HS-5 (cell line): Measurements from ENCODE around the gene AP4M1.

Experiments used
- DNase-seq: peaks from one replicate; pipeline ENCODE4 v3.0.0-alpha.2; 2012; ENCODE audit warnings: low read depth

AP4M1 gene, protein sequence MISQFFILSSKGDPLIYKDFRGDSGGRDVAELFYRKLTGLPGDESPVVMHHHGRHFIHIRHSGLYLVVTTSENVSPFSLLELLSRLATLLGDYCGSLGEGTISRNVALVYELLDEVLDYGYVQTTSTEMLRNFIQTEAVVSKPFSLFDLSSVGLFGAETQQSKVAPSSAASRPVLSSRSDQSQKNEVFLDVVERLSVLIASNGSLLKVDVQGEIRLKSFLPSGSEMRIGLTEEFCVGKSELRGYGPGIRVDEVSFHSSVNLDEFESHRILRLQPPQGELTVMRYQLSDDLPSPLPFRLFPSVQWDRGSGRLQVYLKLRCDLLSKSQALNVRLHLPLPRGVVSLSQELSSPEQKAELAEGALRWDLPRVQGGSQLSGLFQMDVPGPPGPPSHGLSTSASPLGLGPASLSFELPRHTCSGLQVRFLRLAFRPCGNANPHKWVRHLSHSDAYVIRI

DNA sequence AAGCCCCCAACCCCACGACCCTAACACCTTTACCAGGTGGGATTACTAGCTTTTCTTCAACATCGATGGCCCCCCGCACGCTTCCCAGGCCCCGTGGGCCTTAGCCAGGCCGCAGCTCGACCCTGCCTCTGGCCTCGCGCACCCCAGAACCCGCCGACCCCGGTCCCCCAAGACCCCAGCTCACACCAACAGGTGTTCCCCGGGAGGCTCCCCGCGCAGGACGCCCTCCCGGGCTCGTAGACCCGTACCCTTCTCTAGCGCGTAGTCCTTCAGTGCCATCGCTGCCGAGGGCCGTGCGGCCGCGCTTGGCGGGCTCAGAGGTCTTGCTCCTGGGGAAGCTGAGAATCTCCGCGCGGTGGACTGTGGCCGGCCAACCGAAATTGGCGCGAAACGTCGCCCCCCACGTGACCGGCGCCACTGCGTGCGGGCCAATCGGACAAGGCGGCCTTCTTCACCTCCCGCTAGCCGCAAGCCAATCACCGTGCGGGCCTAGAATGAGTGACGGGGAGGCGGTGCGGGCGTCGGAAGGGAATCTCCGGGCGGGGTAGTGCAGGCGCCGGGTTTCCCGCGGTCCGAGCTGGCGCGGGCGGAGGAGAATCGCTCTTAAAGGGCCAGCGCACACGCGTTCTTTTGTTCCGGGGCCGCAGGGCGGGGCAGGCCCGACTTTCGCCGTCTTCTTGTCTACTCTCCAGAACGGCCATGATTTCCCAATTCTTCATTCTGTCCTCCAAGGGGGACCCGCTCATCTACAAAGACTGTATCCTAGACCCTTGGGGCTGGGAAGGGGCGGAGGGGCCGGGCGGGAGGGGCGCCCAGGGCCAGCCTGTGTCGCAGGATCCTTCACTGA lies at the start of gene AP4M1, which contains the start of gene MCM7:
AP4M1 (plus strand) TSS at position 628 of the 847 bp plus-strand sequence; CDS start at position 700, 72 bp downstream.
MCM7 (minus strand) TSS at position 382 of the 847 bp plus-strand sequence; CDS start at position 279, 103 bp downstream.
- peak; percentile 74 for DNase-seq

DNA sequence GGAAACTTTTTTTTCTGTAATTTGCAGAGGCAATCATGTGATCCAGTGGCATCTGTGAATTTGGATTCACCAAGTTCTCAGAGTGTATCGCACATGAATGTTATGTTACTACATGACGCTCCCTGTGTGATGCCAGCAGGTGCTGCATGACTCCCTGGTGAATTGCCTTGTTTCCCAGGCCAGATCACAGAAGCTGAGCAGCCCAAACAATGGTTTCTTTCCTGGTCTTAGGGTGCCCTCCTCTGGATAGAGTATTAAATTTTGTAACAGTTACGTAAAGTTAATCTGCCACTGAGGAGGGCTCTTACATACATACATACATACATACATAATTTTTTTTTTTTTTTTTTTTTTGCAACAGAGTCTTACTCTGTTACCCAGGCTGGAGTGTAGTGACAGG lies 48.2 kb upstream of the AP4M1 start:
- DNase-seq, result peak; percentile 15

DNA sequence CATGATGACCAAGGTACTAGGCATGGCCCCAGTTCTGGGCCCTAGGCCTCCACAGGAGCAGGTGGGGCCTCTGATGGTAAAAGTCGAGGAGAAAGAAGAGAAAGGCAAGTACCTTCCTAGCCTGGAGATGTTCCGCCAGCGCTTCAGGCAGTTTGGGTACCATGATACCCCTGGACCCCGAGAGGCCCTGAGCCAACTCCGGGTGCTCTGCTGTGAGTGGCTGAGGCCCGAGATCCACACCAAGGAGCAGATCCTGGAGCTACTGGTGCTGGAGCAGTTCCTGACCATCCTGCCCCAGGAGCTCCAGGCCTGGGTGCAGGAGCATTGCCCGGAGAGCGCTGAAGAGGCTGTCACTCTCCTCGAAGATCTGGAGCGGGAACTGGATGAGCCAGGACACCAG lies 44.4 kb upstream of the AP4M1 start:
- DNase-seq, result no peak

DNA sequence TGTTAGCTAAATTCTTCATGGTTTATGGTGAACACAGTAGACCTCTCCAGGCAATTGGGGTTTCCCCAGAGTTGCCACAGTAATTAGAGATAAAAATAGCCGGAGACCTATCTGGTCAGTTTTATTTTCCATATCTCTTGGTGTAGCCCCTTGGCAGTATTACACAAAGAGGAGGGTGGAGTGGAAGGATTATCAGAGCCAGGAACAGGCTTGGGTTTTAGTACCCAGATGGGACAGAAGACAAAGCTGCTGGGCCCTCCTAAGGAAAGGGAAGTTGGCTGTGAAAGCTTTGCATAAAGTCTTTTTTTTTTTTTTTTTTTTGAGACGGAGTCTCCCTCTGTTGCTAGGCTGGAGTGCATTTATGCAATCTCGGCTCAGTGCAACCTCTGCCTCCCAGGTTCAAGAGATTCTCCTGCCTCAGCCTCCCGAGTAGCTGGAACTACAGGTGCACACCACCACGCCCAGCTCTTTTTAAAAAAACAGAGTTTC lies 42.1 kb upstream of the AP4M1 start:
- no peak for DNase-seq

DNA sequence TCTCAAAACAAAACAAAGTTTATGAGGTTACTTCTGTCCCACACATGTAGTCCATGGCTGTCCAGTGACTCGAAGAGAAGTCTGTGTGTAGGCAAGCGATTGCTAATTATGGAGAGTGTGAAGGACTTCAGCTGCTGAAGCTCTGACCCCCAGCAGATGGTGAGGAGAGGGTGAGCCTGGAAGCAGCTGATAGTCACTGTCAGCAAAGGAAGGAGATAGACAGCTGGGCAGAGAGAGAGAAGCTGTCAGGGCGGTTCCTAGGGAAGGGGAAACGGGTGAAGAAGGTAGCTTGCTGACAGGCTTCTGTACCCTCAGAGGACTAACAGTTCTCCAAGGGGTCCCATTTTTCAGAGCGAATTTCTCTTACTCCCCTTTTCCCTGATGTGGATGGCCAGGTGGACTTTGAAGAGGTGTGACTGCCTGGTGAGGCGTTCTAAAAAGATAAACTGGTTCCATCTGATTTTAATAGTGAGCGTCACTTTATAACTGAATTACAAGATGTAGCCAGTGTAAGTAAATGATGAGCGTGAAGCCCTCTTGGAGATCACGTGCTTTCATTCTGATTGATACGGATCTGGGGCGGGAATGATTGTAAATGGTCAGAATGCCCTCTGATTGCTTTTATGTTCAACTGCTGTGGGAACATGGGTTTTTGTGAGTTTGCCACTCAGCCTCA lies 39.8 kb upstream of the AP4M1 start:
- DNase-seq, result no peak

DNA sequence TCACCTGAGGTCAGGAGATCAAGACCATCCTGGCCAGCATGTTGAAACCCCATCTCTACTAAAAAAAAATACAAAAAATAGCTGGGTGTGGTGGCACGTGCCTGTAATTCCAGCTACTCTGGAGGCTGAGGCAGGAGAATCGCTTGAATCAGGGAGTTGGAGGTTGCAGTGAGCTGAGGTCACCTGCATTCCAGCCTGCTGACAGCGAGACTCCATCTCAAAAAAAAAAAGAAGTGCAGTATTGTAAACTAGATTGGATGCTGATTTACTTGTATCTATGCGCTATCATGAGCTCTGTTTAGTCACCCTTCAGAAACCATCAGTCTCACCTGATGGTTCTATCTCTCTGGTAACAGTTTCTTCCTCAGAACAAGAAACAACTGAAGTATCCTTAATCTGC lies 38.1 kb upstream of the AP4M1 start:
- no peak for DNase-seq

DNA sequence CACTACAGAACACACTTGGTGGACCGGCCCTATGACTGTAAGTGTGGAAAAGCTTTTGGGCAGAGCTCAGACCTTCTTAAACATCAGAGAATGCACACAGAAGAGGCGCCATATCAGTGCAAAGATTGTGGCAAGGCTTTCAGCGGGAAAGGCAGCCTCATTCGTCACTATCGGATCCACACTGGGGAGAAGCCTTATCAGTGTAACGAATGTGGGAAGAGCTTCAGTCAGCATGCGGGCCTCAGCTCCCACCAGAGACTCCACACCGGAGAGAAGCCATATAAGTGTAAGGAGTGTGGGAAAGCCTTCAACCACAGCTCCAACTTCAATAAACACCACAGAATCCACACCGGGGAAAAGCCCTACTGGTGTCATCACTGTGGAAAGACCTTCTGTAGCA lies 37.3 kb upstream of the AP4M1 start:
- no peak for DNase-seq

DNA sequence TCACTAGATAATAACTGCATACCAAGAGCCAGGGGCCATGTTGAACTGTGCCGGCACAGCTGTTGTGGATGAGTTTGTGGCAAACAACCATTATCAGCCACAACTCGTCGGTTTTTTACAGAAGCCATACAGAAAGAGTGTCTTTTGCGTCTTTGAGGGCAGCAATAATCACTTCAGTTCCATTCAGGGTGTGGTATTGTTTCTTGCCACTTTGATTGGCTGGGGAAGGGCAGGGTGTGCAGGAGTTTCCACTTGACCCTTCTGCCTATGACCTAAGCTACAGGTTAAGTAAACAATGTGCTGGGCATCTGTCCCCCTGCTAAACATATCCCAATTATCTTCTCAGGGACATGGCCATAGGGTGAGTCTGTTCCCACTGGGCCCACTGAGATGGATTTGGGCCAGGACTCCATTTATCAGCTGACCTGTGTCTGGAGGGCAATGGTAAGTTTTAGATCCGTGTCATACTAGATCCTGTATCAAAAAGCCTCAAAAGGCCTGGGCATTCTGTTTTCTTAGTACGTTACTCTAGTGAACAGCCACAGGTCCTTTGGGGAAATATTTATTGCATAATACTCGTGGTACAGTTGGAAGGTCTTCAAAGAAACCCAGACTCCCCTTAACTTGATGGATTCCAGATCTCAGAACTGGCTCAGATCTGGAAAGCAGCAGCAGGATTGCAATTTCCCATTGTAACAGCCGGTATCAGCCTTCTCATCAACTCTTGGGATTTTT lies 35.8 kb upstream of the AP4M1 start:
- no peak for DNase-seq

DNA sequence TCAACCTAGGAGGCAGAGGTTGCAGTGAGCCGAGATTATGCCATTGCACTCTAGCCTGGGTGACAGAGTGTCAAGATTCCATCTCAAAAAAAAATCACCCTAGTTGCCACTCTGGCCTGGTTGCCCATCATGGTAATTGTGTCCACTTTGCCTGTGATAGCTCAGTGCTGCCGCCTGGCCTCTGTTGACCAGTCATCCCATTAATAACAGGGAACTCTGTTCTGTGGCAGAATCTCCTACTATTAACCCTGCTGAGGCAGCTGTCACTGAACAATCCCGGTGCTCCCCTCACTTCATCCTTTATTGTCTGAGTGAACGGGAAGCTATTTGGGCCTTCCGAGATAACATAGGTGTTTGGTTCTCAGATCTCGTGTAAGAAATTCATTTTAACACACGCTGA lies 34.5 kb upstream of the AP4M1 start:
- no peak for DNase-seq

DNA sequence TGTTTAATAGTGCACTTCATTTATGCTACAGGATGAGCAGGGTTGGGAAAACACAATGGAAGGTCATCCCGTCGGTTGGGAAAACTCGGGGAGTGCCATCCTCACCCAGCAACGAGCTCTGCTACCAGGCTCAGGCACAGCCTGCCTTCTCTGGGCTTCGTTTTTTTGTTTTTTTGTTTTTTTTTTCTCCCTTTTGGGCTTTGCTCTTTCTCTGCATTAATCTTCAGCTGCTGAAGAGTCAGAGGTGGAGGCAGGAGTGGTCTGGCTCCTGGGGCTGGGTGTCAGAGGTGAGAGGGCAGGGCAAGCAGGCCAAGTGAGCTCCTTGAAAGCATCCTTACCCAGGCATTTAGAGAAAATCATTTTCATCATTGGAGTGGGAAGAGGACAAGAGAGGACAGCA lies 31.5 kb upstream of the AP4M1 start:
- no peak for DNase-seq

DNA sequence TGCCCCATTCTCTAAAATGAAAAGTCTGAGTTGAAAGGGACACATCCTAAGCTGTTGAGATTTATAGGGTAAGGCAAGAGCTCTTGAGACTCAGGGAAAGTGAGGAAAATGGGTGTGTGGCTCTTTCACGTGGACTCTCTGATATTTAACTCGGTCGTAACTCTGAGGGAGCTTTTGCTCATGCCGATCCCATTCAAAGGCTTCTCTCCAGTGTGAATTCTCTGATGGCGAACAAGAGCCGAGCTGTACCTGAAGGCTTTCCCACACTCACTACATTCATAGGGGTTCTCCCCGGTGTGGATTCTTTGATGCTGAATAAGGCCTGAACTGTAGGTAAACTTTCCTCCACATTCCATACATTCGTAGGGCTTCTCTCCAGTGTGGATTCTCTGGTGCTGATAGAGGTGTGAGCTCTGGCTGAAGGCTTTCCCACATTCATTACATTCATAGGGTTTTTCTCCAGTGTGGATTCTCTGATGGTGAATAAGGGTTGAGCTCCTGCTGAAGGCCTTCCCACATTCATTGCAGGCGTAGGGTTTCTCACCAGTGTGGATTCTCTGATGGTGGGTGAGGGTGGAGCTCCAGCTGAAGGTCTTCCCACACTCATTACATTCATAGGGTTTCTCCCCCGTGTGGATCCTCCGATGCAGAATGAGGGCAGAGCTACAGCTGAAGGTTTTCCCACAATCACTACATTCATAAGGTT lies 30.3 kb upstream of the AP4M1 start:
- no peak for DNase-seq

DNA sequence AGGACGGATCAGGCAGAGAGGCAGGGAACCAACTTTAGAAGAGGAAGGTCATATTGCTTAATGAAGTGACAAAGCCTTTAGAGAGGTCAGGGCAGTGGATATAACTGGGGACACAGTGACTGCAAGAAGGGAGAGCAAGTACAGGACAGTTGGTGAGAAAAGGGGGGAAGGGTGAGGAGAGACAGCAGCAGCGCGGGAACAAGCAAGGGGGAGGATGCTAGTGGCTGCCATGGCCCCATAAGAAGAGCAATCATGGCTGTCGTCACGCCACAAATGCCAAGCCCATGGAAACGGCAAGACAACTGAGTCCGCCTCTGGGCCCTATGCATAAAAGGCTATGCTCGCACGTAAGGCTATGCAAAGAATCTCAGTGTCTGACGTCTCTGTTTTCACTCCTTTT lies 29.0 kb upstream of the AP4M1 start:
- no peak for DNase-seq

DNA sequence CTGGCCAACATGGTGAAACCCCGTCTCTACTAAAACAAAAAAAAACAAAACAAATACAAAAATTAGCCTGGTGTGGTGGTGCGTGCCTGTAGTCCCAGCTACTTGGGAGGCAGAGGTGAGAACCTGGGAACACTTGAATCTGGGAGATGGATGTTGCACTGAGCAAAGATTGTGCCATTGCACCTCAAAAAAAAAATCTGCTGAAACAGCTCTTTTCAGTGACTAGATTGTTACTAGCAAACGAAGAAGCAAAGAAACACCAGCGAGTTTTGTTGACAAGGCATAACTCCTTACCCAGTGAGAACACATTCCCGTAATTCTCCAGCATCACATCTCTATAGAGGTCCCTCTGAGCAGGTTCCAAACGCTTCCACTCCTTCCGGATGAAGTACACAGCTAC lies 26.6 kb upstream of the AP4M1 start:
- no peak for DNase-seq

DNA sequence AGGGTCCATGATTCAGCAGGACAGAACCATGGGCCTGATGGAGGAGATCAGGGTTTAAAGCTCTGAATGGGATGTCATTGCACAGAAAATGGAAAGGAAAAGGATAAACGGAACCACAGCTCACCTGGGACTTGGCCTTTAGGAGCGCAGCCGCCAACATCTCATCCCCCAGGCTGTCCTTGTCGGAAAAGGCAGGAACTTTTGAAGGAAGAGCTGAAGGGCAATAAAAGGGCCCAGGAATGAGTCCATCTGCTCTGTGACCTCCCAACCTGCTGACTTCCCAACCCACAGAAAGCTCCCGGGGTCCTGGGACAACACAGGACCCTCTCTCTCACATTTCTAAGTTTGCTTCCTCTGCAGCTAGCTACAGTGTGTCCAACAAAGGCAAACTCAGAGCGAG lies 26.0 kb upstream of the AP4M1 start:
- no peak for DNase-seq

DNA sequence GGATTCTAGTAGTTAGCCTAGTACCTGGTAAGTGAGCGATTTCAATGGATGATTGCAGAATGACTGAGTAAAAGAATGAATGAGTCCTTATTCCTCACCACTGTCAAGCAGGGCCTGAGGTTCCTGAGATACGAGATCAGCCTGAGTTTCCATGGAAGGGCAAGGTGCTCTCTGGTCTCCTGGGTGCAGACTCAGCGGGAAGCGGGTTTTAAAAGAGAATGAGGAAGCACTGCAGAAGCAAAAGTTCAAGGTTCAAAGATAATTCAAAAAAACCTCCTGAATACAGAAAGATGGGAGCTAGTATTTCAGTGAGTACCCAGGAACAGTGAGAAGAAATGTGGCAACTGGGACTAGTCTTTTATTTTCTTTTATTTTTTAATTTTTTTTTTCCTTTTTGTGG lies 24.2 kb upstream of the AP4M1 start:
- no peak for DNase-seq

DNA sequence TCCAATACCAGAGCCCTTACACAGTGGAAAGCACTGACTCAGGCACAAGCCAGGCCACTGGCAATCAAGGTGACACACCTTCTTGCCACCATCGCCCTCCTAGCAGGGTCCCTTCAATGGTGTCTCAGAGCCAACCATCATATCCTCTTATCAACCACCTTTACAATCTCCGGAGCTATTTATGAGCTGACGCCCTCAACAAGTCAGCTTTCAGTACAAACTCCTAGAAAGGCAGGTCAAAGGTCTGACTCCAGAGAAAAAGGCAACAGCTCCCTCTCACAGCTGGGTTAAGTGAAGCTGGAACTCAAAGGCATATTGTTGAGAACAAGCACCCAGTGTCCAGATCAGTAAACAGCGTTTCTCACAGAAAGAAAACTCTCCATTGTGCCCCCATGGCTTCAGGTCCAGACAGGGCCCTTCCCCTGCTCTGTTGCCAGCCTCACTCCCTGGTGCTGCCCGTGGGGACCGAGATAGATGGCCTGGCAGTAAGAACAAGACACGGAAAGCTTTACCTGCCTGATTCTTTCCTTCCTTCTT lies 22.4 kb upstream of the AP4M1 start:
- no peak for DNase-seq

DNA sequence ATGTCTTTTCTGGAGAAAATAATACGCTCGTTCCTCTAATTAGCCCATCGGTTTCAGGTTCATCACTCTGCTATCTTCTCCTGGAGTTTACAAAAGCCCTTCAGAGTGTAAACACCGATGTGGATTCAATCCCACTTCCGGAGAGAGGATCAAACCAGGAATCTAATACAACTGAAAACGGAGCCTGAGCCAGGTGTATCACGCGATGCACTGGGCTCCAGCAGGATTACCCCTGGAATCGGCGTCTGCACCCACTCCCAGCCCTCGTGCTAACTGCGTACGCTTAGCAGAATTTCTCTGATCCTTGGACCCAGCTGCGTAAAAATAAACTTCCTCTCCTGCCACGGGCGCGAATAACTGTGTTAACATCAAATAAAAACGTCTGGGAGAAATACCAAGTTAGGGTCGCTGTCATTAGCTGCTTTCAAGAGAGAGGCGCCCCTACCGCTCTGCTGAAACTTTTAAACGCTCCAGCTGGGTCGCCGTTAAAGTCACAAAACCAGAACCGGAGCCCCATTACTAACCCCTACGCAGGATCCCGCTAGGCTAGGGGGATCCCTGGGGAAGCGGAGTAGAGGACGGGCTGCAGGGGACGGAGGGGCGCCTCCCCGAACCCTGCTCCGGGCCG lies 20.4 kb upstream of the AP4M1 start:
- DNase-seq, result no peak

DNA sequence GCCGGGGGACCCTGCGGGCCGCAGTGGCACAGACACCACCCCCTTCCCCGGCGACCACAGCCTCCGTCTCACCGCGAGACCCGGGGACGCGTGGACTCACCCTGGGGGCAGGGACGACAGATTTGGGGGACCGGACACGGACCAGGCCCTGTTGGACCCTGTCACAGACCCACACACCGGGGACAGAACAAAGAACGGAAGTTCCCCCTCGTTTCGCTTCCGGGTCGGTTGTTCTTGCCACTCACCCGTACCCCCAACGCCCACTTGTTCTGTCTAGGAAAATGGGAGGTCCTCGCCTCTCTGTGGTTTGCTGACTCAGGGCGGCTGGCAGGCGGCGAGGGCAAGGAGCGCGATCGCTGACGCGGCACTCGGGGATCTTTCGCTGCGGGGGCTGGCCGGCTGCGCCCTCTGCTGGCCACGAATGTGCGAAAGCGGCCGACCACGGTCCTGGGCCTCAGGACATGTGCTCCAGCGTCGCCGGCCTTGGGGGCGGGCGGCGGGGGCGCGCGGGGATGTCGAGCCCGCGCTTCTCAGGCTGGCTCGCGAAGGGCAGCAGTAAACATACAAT lies 19.8 kb upstream of the AP4M1 start, which contains the start of gene ZNF3:
ZNF3 (minus strand) TSS at position 189 of the 568 bp plus-strand sequence. CDS start 4,366 bp downstream, outside the sequence.
- peak; percentile 85 for DNase-seq

DNA sequence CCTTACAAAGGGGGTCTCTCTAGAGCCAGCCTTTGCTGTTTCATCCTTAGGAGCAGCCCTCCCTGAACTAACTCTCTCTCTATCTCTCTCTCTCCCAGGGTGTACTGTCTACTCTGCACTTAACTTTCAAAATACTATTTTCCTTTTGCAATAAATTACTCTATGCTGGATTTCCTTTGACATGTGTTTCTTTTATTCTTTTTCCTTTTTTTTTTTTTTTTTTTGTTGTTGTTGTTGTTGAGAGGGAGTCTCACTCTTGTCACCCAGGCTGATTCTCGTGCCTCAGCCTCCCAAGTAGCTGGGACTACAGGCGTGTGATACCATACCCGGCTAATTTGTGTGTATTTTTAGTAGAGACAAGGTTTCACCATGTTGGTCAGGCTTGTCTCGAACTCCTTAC lies 18.5 kb upstream of the AP4M1 start:
- DNase-seq, result no peak

DNA sequence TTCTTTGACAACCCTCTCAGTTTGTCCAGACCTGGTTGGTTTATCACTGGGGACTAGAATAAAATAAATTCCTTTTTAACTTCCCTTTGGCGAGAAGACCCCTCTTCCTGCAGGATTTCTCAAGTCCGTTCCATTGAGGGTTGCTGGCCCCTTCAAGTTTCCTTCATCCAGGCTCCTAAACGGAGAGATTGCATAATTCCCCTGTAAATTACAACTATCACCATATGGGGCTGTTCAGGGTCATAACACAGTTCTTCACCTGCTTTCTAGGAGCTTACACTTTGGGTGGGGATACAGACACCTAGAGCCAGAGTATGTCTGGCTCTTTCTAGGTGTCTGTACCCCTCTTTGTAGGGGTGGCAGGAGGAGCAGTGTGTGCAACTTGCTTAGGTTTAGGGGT lies 15.9 kb upstream of the AP4M1 start:
- no peak for DNase-seq
